Measurements from ENCODE around the gene HDAC11. TPM values are rescaled to one million over a fixed set of nuclear protein-coding genes. Genes with fewer than 3 reads are reported as not detected.

Gene HDAC11
- total RNA-seq, 2 donors from 2014 or later: 3.6 to 5.4 TPM

DNA sequence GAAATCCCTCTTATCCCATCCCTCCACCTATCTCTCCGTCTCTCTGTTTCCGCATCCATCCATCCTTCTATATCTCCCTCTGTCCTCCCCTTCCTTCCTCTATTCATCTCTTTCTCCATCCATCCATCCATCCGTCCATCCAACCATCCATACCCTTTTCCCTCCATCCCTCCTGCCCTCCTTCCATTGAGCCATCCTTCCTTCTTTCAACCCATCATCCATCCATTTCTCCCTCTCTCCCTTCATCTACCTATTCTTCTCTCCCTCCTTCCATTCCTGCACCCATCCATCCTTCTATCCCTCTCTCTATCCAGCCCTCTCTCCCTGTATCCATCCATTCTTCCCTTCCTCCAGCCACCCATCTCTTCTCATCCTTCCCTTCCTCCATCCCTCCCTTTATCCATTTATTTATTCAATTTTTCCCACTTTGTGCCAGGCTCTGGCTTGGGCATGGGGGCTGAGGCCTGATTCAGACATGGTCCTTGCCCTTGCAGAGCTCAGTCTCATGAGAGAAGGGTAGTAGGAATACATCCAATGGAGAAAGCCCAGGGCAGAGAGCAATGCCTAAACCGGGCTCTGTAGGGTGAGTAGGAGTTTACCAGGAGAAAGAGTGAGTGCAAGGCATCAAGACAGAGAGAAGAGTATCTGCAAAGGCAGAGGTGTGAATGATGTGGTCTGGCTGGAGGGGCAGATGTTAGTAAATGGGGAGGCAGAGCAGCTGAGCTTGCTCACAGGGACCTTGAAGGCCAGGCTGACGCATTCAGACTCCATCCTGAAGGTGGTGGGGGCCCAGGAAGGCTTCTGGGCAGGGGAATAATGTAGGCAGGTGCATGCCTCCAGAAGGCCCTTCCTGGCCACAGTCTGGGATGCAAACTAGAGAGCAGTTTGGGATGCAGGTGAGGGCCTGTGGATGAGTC is 49.3 kb downstream of the HDAC11 start:
- no peak overlapping the region for H3K27ac Mint-ChIP-seq
- H3K27me3 Mint-ChIP-seq: peaks cover 18% of the 10 kb centered on the region
- no peaks in the 10 kb centered on the region for H3K4me1 Mint-ChIP-seq
- H3K9me3 Mint-ChIP-seq: no peaks in the 10 kb centered on the region
- ATAC-seq (replicated peaks): no peak
- no peak overlapping the region for H3K4me3 Mint-ChIP-seq
- no peaks in the 10 kb centered on the region for H3K36me3 Mint-ChIP-seq (ENCODE audit: low read depth)

DNA sequence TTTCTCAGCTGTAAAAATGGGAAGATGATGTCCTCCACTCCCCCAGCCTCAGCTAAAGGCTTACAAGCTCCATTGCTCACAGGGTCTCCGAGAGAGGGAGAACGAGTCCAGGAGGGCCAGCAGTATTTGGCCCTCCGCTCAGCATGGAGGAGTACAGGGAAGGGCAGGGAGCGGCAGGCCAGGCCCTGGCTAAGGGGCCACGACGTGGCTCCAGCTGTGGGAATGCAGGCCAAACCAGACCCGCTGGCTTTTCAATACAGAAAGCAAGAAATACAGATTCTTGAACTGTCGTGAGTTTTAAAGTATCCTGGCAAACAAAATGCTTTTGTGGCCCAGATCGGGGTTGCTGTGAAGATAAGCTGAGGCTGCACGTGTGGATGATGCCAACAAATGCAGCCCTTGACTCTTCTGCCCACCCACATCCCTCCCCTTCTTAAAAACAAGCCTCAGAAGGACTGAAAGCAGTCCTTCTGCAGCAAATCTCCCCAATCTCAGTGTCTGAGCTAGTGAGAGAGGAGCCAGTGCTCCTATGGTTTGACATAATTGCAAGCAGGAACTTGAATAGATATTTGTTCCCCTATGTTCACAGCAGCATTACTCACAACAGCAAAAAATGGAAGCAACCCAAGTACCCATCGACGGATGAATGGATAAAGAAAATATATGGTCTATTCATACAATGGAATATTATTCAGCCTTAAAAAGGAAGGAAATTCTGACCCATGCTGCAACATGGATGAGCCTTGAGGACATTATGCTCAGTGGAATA is 50.3 kb downstream of the HDAC11 start:
- Mint-ChIP-seq H3K4me3 (no peak overlapping the region), H3K27ac (no peak overlapping the region), H3K4me1 (no peaks in the 10 kb centered on the region), H3K36me3 (ENCODE audit: low read depth) (no peaks in the 10 kb centered on the region), H3K9me3 (no peaks in the 10 kb centered on the region), H3K27me3 (peaks cover 25% of the 10 kb centered on the region)
- no peak for ATAC-seq (replicated peaks)

DNA sequence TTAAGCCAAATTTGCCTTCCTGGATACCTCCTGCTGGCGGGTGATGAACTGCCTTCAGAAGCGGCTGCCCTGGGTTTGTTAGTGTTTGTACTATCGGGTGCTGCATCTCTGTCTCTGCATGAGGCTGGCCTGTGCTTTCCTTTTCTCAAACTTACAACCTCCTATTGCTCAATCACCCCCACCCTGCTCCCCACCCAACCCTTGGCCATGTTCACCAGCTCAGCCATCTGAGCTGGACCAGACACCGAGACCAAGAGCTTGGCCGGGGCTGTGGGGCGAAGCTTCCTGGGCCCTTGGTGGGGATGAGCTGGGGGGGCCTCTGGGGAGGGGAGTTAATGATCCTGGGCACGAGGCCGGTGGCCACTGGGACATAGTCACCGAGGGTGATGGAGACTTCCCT is 52.0 kb downstream of the HDAC11 start:
- Mint-ChIP-seq H3K4me1 (peaks cover 3% of the 10 kb centered on the region), H3K9me3 (no peaks in the 10 kb centered on the region), H3K27ac (no peak overlapping the region), H3K36me3 (ENCODE audit: low read depth) (no peaks in the 10 kb centered on the region), H3K27me3 (peaks cover 30% of the 10 kb centered on the region), H3K4me3 (no peak overlapping the region)
- no peak for ATAC-seq (replicated peaks)

DNA sequence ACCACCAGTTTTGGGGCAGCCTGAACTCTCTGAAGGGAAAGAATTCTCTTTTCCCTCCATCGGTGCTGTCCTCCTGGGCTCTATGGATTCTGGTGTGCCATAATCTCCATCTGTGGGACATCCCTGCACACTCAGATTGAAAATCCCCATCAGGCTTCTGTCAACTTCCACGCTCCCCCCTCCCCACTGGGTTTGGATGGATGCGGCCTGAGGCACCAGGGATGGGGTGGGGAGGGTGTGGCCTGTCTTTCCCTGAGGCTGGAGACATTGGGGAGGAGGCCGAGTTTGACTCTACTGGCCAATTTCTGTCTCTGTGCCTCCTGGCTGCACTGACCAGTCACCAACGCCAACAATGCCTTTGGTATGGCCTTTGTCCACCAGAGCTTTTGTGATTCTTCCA is 52.5 kb downstream of the HDAC11 start:
- Mint-ChIP-seq H3K9me3 (no peaks in the 10 kb centered on the region), H3K27me3 (peaks cover 33% of the 10 kb centered on the region), H3K27ac (no peak overlapping the region), H3K4me3 (no peak overlapping the region), H3K4me1 (peaks cover 3% of the 10 kb centered on the region), H3K36me3 (ENCODE audit: low read depth) (no peaks in the 10 kb centered on the region)
- ATAC-seq (replicated peaks): no peak

DNA sequence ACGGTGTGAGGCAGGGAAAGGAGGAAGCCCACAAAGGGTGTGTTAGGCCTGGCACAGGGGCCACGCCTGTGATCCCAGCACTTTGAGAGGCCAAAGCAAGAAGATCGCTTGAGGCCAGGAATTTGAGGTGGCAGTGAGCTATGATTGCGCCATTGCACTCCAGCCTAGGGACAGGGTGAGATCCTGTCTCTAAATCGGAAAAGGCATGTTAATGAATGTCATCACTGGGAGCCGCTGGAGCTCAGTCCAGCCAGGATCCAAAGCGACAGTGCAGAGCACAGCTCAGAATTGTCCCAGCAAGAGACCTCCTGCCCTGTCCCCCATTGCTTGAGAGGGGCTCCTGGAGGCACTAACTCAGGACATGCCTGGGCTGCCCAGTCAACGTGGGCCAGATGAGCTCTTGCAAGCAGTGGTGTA is 53.8 kb downstream of the HDAC11 start:
- peaks cover 35% of the 10 kb centered on the region for H3K27me3 Mint-ChIP-seq
- no peak for ATAC-seq (replicated peaks)
- no peaks in the 10 kb centered on the region for H3K36me3 Mint-ChIP-seq (ENCODE audit: low read depth)
- H3K27ac Mint-ChIP-seq: no peak overlapping the region
- peaks cover 3% of the 10 kb centered on the region for H3K4me1 Mint-ChIP-seq
- H3K9me3 Mint-ChIP-seq: no peaks in the 10 kb centered on the region
- no peak overlapping the region for H3K4me3 Mint-ChIP-seq

DNA sequence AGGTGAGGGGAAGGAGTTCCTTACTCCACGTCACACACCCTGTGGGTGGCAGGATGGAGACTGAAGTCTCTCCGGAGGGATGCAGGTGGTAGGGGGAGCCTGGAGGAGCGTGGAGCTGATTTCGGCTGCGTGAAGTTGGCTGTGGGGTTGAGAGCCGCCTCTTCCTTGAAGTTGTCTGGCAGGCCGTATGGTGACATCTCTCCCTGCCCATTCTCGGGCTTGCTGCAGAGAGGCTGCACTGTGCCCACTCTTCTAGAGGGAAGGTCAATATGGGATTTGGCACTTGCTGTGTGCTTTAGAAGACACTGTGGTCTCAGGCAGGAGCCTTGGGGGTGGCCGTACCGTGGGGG is 55.4 kb downstream of the HDAC11 start:
- ATAC-seq (replicated peaks): no peak

DNA sequence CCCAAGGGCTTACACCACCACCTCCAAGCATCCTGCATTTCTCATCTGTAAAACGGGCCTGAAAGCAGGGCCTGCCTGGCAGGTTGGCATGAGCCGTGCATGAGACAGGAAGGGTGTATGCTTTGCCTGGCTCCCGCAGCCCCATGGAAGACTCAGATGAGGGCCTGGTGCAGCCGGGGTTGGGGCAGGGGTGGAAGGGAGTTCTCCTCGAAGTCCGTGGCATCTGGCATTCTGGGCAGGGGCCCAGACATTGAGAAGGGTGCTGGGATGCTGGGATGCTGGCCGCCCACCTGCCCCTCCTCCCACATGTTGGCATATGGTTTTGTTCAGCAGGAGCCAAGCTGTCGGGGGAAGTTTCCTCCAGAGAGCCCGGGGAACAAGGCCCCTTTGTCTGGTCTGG is 55.8 kb downstream of the HDAC11 start:
- Mint-ChIP-seq H3K9me3 (peaks cover 2% of the 10 kb centered on the region), H3K4me1 (peaks cover 3% of the 10 kb centered on the region), H3K4me3 (no peak overlapping the region), H3K36me3 (ENCODE audit: low read depth) (no peaks in the 10 kb centered on the region), H3K27me3 (peaks cover 29% of the 10 kb centered on the region), H3K27ac (no peak overlapping the region)
- ATAC-seq (replicated peaks): no peak

More for the DNA sequence above, 55.4 kb downstream of the HDAC11 start:
- peaks cover 27% of the 10 kb centered on the region for H3K27me3 Mint-ChIP-seq
- no peaks in the 10 kb centered on the region for H3K36me3 Mint-ChIP-seq (ENCODE audit: low read depth)
- H3K4me3 Mint-ChIP-seq: no peak overlapping the region
- peaks cover 3% of the 10 kb centered on the region for H3K4me1 Mint-ChIP-seq
- no peak overlapping the region for H3K27ac Mint-ChIP-seq
- H3K9me3 Mint-ChIP-seq: no peaks in the 10 kb centered on the region

DNA sequence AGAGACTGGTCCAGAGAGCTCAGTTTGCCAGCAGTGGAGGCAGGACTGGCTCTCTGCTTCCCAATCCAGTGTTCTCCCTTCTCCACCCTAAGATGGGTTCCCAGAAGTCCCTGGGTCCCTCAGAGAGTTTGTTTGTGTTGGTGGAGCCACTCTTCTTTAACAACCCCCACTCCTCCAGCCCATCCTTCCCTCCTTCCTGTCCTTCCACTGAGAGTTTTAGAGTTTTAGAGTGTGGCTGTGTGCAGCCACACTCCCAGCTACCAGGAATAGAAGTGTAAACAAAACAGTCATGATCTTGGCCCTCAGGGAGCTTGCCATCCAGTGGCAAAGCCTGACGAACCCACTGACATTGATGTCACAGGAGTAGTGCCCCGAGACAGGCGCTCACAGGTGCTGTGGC is 56.3 kb downstream of the HDAC11 start:
- no peaks in the 10 kb centered on the region for H3K36me3 Mint-ChIP-seq (ENCODE audit: low read depth)
- H3K9me3 Mint-ChIP-seq: peaks cover 4% of the 10 kb centered on the region
- peaks cover 31% of the 10 kb centered on the region for H3K27me3 Mint-ChIP-seq
- H3K4me3 Mint-ChIP-seq: no peak overlapping the region
- H3K4me1 Mint-ChIP-seq: peaks cover 3% of the 10 kb centered on the region
- ATAC-seq (replicated peaks): no peak
- H3K27ac Mint-ChIP-seq: no peak overlapping the region

DNA sequence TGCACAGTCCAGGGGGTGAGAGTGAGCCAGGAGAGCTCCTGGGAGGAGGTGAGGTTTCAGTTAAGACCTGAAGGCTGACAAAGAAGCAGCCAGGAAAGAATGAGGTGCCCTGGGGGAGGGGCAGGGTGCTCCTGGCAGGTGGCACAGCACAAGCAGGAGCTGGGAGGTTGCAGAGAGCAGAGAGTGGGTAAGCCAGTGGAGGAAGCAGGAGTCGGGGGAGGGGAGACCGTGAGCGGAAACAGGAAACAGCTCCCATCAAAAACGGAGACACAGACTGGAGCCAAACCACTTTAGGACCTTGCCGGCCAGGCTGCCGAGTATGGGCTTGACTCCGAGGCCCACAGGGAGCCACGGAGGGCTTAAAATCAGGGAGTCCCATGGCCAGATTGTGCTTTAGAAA is 56.7 kb downstream of the HDAC11 start:
- Mint-ChIP-seq H3K36me3 (ENCODE audit: low read depth) (no peaks in the 10 kb centered on the region), H3K27me3 (peaks cover 31% of the 10 kb centered on the region), H3K4me1 (peaks cover 3% of the 10 kb centered on the region), H3K27ac (no peak overlapping the region), H3K4me3 (no peak overlapping the region), H3K9me3 (peaks cover 4% of the 10 kb centered on the region)
- no peak for ATAC-seq (replicated peaks)

DNA sequence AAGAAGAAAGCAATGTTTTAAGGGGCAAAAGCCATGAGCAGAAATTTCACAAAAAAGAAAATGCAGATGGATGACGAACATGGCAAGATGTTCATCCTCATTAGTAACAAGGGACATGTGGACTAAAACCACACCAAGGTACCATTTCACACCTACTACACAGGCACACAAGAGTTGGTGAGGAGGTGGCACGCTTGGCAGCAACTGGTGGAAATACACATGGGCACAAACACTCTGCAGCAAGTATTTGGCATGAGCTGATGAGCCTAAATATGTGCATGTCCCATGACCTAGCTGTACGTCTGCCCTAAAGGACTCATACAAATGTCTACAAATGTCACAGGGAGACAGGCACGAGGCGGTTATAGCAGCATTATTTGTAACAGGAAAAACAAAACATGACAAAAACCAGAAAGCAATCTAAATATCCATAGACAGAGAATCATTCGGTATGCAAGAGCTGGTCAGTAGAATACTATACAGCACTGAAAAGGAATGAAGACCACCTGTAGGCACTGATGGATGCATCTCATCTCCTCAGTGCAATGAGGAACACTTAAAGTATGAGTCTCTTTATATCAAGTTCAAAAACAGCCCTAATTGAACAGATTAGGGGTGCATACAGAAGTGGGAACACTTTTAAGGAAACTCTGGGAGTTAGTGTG is 57.3 kb downstream of the HDAC11 start:
- no peak for ATAC-seq (replicated peaks)
- peaks cover 4% of the 10 kb centered on the region for H3K9me3 Mint-ChIP-seq
- H3K27me3 Mint-ChIP-seq: peaks cover 35% of the 10 kb centered on the region
- no peak overlapping the region for H3K27ac Mint-ChIP-seq
- peaks cover 3% of the 10 kb centered on the region for H3K4me1 Mint-ChIP-seq
- H3K36me3 Mint-ChIP-seq (ENCODE audit: low read depth): no peaks in the 10 kb centered on the region
- H3K4me3 Mint-ChIP-seq: no peak overlapping the region

DNA sequence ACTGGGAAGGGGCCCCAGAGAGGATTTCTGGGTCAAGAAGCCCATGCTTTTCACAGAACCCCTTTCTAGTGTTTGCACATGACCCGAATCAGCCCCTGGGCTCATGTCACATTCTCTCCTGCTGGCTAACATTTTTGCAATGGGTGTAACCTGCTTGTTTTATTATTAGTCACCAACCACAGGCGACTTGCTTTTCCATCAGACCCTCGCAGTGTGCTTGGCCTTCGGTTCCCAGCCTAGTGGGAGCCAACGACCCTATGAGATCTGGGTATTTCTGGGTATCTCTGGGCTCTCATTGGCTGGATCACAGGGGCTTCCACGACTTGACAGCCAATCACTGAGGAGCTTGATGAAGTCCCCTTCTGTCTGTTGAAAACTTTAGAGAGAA is 57.8 kb downstream of the HDAC11 start:
- H3K4me1 Mint-ChIP-seq: peaks cover 3% of the 10 kb centered on the region
- peaks cover 4% of the 10 kb centered on the region for H3K9me3 Mint-ChIP-seq
- ATAC-seq (replicated peaks): no peak
- H3K27me3 Mint-ChIP-seq: peaks cover 36% of the 10 kb centered on the region
- no peaks in the 10 kb centered on the region for H3K36me3 Mint-ChIP-seq (ENCODE audit: low read depth)
- H3K27ac Mint-ChIP-seq: no peak overlapping the region
- no peak overlapping the region for H3K4me3 Mint-ChIP-seq

DNA sequence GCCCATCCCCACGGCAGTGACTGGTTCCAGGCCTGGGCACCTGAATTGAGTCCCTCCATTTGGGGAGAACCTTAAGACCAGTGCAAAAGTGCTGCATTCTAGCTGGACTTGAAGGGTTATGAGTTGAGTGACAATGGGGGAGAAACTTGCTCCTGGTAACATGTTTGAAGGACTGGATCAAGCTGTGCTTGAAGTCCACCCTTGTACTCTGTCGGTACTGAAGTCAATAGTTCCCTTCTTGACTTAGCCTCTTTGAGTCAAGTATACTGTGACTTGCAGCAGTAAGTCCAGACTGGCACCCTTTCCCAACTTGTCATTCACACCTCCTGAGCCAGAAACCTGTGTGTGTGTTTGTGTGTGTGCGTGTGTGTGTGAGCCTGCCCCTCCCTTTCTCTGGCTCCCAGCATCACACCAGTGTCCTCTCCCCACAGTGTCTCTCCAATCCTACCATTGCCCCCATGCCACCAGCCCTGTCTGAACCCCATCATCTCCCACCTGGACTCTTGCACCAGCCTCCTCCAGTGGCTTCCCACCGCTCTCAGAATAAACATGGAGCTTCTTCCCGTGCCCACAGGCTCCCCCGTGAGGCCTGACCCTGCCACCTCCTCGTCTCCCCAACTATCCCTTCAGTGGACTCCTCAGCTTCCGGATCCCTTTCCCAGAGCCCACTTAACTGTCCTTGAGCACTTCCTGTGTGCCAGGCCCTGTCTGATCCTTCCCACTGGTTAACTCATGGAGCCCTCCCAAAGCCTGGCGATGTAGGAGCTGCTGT is 58.6 kb downstream of the HDAC11 start:
- H3K27ac Mint-ChIP-seq: no peak overlapping the region
- H3K36me3 Mint-ChIP-seq (ENCODE audit: low read depth): no peaks in the 10 kb centered on the region
- H3K4me3 Mint-ChIP-seq: no peak overlapping the region
- H3K27me3 Mint-ChIP-seq: peaks cover 31% of the 10 kb centered on the region
- peaks cover 5% of the 10 kb centered on the region for H3K4me1 Mint-ChIP-seq
- no peak for ATAC-seq (replicated peaks)
- H3K9me3 Mint-ChIP-seq: peaks cover 4% of the 10 kb centered on the region

DNA sequence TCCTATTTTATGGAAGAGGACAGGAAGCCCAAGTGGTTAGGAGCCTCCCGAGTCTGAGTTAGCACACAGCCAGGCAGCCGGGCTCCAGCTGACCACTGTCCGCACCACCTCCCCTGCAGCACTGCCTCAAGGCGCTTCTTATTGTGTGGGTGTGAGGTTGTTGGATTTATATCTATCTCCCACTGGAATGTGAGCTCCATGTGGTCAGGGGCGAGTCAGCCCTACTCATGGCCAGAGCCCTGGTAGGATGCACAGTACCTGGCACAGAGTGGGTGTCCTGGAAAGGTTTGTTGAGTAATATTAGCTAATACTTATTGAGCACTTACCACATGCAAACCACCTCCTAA is 59.2 kb downstream of the HDAC11 start:
- no peak overlapping the region for H3K27ac Mint-ChIP-seq
- peaks cover 11% of the 10 kb centered on the region for H3K4me1 Mint-ChIP-seq
- H3K9me3 Mint-ChIP-seq: peaks cover 4% of the 10 kb centered on the region
- no peak for ATAC-seq (replicated peaks)
- H3K36me3 Mint-ChIP-seq (ENCODE audit: low read depth): no peaks in the 10 kb centered on the region
- no peak overlapping the region for H3K4me3 Mint-ChIP-seq
- H3K27me3 Mint-ChIP-seq: peaks cover 31% of the 10 kb centered on the region

DNA sequence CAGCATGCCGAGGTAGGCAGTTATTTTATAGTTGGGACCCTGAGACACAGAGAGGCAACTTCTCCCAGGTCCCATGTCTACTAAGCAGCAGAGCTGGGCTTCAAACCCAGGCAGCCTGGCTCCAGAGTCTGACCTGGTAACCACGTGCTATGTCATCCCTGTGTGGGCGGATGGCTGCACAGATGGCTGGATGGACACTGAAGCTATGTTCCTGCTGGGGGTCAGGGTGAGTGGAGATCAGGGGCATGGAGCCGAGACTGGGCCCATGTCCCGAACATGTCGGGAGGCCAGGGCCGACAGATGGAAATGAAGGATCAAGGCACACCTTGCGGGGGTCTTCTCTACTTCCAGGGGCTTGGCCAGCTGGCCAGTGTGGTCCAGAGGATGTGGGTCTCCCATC is 59.6 kb downstream of the HDAC11 start:
- peaks cover 31% of the 10 kb centered on the region for H3K27me3 Mint-ChIP-seq

More for the DNA sequence above, 59.6 kb downstream of the HDAC11 start:
- peaks cover 4% of the 10 kb centered on the region for H3K9me3 Mint-ChIP-seq
- no peak overlapping the region for H3K27ac Mint-ChIP-seq
- no peaks in the 10 kb centered on the region for H3K36me3 Mint-ChIP-seq (ENCODE audit: low read depth)
- H3K4me1 Mint-ChIP-seq: peaks cover 15% of the 10 kb centered on the region
- ATAC-seq (replicated peaks): no peak
- no peak overlapping the region for H3K4me3 Mint-ChIP-seq
